HEK293T (cell line): ENCODE results near the gene PTER.

Source experiments
- CTBP1 ChIP-seq: fragments of 450-650 bp; IDR thresholded peaks from 2 replicates; pipeline ENCODE4 v1.6.1; 2016; ENCODE audit warnings: borderline replicate concordance
- FOXA1 ChIP-seq: fragments of 450-650 bp; IDR thresholded peaks from 2 replicates; pipeline ENCODE4 v1.6.1; 2016; ENCODE audit warnings: mild to moderate bottlenecking
- SUZ12 ChIP-seq: fragments of 450-650 bp; IDR thresholded peaks from 2 replicates; pipeline ENCODE4 v1.6.1; 2016; ENCODE audit warnings: mild to moderate bottlenecking

- TF ChIP-seq CTBP1 (no peak), SUZ12 (no peak), FOXA1 (no peak)
Observed at GRCh38 chr10:16510843-16511242, 74.0 kb downstream of the PTER start.
